ENCODE data around the gene EHBP1. TPM values are rescaled to one million over a fixed set of nuclear protein-coding genes. Genes with fewer than 3 reads are reported as not detected.
A peak's percentile ranks its signal among the peaks of the same experiment; 100 is the strongest.

EHBP1 gene
- total and polyA plus RNA-seq, 4 donors, result 59.2 to 108 (median 83.2) TPM

DNA sequence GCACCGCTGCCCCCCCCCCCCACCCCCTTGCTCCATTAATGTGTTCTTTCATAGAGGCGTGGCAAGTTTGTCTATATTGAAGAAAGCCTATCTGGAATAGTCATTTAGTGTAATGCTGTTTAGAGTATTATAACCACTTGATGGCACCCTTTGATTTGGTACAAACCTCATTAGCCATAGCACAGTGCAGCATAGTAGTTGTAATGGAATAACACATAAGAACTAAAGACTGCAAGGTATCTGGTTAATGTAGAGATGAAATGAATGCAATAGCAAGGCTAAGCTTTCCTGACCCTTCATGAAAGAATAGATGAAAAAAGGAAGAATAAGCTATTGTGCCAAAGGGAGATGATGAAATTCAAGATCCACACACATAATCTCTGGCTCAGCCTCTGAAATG is 81.9 kb downstream of the EHBP1 start:
- Histone ChIP-seq H3K36me3 (ENCODE audit: control insufficient read depth, insufficient read depth, low read length) (no peaks in the 10 kb centered on the region), H3K27ac (ENCODE audit: low read depth, low read length) (no peak overlapping the region), H3K9me3 (ENCODE audit: control insufficient read depth, insufficient read depth, low read length) (peaks cover 4% of the 10 kb centered on the region), H3K4me1 (ENCODE audit: control insufficient read depth, insufficient read depth, low read length) (peaks cover 4% of the 10 kb centered on the region), H3K27me3 (ENCODE audit: control insufficient read depth, insufficient read depth, low read length) (no peaks in the 10 kb centered on the region), H3K4me3 (ENCODE audit: low read depth, low read length) (no peak overlapping the region)
- DNase-seq (ENCODE audit: low read depth in 4 of 6, low spot score in 6 of 6), result peak in 4 of 6 donors; percentile 27 to 88 (median 51)
- WGBS (ENCODE audit: insufficient coverage), result no CpG with 5 or more reads among the region's 2 CpGs

DNA sequence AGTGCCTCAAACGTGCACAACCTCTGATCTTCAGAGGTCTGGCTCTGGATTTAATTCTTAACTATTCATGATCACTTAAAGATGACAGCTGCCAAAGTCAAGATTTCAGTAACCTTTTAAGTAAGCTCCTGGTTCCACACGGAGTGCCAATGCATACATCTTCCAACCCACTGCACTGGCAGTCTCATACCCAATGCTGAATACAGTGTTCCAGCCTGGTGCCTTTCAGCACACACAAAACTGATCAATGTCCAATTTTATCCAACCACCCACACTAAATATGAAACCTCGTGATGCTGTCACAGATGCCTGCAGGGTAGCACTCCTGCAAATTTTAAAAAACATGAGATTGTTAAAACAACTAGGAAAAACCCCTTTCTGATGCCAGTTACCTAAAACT is 84.0 kb downstream of the EHBP1 start:
- no peaks in the 10 kb centered on the region for H3K27me3 ChIP-seq (ENCODE audit: control insufficient read depth, insufficient read depth, low read length)
- no peak overlapping the region for H3K27ac ChIP-seq (ENCODE audit: low read depth, low read length)
- no peaks in the 10 kb centered on the region for H3K4me1 ChIP-seq (ENCODE audit: control insufficient read depth, insufficient read depth, low read length)
- no peak overlapping the region for H3K4me3 ChIP-seq (ENCODE audit: low read depth, low read length)
- no peak for DNase-seq (ENCODE audit: low read depth in 4 of 6, low spot score in 6 of 6)
- H3K36me3 ChIP-seq (ENCODE audit: control insufficient read depth, insufficient read depth, low read length), result no peaks in the 10 kb centered on the region
- WGBS (ENCODE audit: insufficient coverage), result 62% methylated on average over 2 of the region's 3 CpGs
- H3K9me3 ChIP-seq (ENCODE audit: control insufficient read depth, insufficient read depth, low read length), result no peaks in the 10 kb centered on the region

DNA sequence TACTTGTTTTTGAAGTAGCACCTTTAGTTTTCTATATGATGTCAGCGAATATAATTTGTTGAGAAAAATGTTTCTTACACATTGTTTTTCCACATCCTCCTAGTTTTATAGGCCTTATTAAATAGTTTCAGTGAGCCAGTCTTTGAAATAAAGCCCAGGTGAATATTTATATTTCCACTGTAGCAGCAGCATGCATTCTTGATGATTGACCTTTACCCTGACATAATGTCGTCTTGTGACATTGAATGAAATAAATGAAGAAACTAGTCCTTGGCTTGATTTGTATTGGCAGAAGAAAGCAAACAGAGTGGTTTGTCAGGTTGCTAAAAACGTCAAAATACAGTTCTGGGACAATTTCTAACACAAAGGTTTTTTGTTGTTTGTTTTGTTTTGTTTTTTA is 84.4 kb downstream of the EHBP1 start:
- Histone ChIP-seq H3K36me3 (ENCODE audit: control insufficient read depth, insufficient read depth, low read length) (no peaks in the 10 kb centered on the region), H3K4me1 (ENCODE audit: control insufficient read depth, insufficient read depth, low read length) (no peaks in the 10 kb centered on the region), H3K27me3 (ENCODE audit: control insufficient read depth, insufficient read depth, low read length) (no peaks in the 10 kb centered on the region), H3K27ac (ENCODE audit: low read depth, low read length) (no peak overlapping the region), H3K4me3 (ENCODE audit: low read depth, low read length) (no peak overlapping the region), H3K9me3 (ENCODE audit: control insufficient read depth, insufficient read depth, low read length) (no peaks in the 10 kb centered on the region)
- no peak for DNase-seq (ENCODE audit: low read depth in 4 of 6, low spot score in 6 of 6)
- WGBS (ENCODE audit: insufficient coverage), result 67% methylated on average over 1 of the region's 3 CpGs

DNA sequence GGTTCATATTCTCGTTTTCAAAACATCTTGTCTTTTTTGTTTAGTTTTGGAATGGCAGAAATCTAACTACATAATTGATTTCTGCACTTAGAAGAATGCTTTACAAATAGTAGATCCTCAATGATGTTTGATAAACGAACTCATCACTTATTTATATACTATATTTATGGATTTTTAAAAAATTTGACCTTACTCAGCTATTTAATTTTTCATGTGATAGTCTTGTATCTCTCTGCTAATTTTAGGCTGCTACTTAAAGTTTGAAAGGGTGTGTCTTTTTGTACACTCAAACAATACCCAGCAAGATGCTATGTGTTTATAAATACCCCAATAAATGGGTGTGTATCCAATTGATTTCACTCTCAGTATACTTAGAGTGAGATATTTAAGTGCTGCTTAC is 86.9 kb downstream of the EHBP1 start:
- Histone ChIP-seq H3K4me1 (ENCODE audit: control insufficient read depth, insufficient read depth, low read length) (no peaks in the 10 kb centered on the region), H3K4me3 (ENCODE audit: low read depth, low read length) (no peak overlapping the region), H3K9me3 (ENCODE audit: control insufficient read depth, insufficient read depth, low read length) (no peaks in the 10 kb centered on the region), H3K36me3 (ENCODE audit: control insufficient read depth, insufficient read depth, low read length) (no peaks in the 10 kb centered on the region), H3K27ac (ENCODE audit: low read depth, low read length) (no peak overlapping the region), H3K27me3 (ENCODE audit: control insufficient read depth, insufficient read depth, low read length) (no peaks in the 10 kb centered on the region)
- no CpG with 5 or more reads among the region's 2 CpGs for WGBS (ENCODE audit: insufficient coverage)
- no peak for DNase-seq (ENCODE audit: low read depth in 4 of 6, low spot score in 6 of 6)

DNA sequence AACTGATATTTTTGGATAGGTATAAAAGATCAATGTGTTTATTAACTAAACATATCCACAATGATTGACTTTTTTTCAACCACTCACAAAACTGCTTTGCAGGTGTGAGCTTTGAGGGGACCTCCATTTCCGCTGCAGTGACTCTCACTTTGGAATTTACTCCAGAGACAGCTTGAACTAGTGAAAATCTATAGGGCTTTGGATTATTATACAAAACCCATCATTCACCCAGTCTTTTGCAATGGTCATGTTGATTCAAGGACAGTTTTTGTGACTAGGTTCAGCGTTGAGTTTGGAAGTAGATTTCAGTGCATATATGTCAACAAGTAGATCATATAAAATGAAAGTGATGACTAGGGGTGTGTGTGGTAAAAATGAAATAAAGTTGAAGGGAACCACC is 87.7 kb downstream of the EHBP1 start:
- Histone ChIP-seq H3K4me1 (ENCODE audit: control insufficient read depth, insufficient read depth, low read length) (no peaks in the 10 kb centered on the region), H3K36me3 (ENCODE audit: control insufficient read depth, insufficient read depth, low read length) (no peaks in the 10 kb centered on the region), H3K27ac (ENCODE audit: low read depth, low read length) (no peak overlapping the region), H3K4me3 (ENCODE audit: low read depth, low read length) (no peak overlapping the region), H3K9me3 (ENCODE audit: control insufficient read depth, insufficient read depth, low read length) (no peaks in the 10 kb centered on the region), H3K27me3 (ENCODE audit: control insufficient read depth, insufficient read depth, low read length) (no peaks in the 10 kb centered on the region)
- DNase-seq (ENCODE audit: low read depth in 4 of 6, low spot score in 6 of 6), result no peak
- 88% methylated on average over 1 of the region's 2 CpGs for WGBS (ENCODE audit: insufficient coverage)

DNA sequence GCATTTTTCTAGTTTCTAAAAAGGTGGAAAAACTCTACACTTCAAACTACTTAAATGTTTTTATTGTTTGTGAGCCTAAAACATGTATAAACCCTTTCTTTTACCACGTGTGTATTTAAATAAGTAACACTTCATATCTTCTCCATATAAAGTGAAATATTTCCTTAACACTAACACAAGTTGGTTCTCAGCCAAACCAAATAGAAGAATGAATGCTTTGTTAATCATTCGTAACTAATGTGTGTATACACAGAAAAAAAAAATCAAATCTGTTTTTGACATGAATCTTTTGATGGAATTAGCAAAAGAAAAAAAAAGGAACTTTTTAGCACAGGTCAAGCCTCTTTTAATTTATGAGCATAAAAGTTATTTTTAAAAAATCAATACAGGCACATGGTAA is 89.3 kb downstream of the EHBP1 start:
- Histone ChIP-seq H3K9me3 (ENCODE audit: control insufficient read depth, insufficient read depth, low read length) (no peaks in the 10 kb centered on the region), H3K27ac (ENCODE audit: low read depth, low read length) (no peak overlapping the region), H3K4me1 (ENCODE audit: control insufficient read depth, insufficient read depth, low read length) (no peaks in the 10 kb centered on the region), H3K4me3 (ENCODE audit: low read depth, low read length) (no peak overlapping the region), H3K36me3 (ENCODE audit: control insufficient read depth, insufficient read depth, low read length) (no peaks in the 10 kb centered on the region), H3K27me3 (ENCODE audit: control insufficient read depth, insufficient read depth, low read length) (no peaks in the 10 kb centered on the region)
- WGBS (ENCODE audit: insufficient coverage), result no CpG with 5 or more reads among the region's 2 CpGs
- DNase-seq (ENCODE audit: low read depth in 4 of 6, low spot score in 6 of 6), result no peak

DNA sequence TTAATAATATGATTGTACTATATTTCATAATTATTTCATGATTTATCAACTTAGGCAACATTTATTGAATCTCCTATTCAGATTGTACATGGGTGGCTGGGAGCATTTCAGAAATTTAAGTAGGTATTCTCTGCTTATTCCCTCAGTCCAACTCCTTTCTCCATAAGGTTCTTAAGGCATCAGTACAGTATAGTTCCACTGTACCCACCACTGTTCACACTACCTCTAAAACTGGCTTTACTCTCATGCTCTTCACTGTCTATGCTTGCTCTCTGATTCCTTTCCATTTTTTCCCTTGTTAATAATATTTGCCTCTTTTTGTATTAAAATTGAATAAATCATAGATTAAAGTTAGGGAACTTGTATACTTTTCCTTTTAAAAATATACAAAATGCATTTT is 89.8 kb downstream of the EHBP1 start:
- Histone ChIP-seq H3K4me1 (ENCODE audit: control insufficient read depth, insufficient read depth, low read length) (no peaks in the 10 kb centered on the region), H3K27ac (ENCODE audit: low read depth, low read length) (no peak overlapping the region), H3K27me3 (ENCODE audit: control insufficient read depth, insufficient read depth, low read length) (no peaks in the 10 kb centered on the region), H3K4me3 (ENCODE audit: low read depth, low read length) (no peak overlapping the region), H3K36me3 (ENCODE audit: control insufficient read depth, insufficient read depth, low read length) (no peaks in the 10 kb centered on the region), H3K9me3 (ENCODE audit: control insufficient read depth, insufficient read depth, low read length) (no peaks in the 10 kb centered on the region)
- no peak for DNase-seq (ENCODE audit: low read depth in 4 of 6, low spot score in 6 of 6)

DNA sequence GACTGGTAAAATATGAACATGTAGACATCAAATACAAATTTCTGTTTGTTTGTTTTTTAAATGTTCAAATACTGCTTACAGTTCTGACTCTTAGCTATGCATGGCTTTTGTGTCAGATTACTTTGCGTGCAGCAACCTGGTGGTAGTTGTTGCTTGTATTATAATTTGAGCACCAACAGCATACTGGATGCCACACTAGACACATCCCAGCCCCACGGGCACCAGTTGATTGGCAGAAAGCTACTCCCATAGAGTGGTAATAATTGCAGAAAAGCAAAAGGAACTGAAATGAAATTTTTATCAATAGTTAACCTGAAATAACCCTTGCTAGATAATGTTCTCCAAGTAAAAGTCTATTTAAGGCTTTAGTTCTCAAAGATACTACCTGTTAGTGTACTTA is 91.6 kb downstream of the EHBP1 start:
- no peak overlapping the region for H3K27ac ChIP-seq (ENCODE audit: low read depth, low read length)
- no peaks in the 10 kb centered on the region for H3K36me3 ChIP-seq (ENCODE audit: control insufficient read depth, insufficient read depth, low read length)
- H3K4me1 ChIP-seq (ENCODE audit: control insufficient read depth, insufficient read depth, low read length), result no peaks in the 10 kb centered on the region
- WGBS (ENCODE audit: insufficient coverage), result no CpG with 5 or more reads among the region's 2 CpGs
- no peaks in the 10 kb centered on the region for H3K27me3 ChIP-seq (ENCODE audit: control insufficient read depth, insufficient read depth, low read length)
- no peak overlapping the region for H3K4me3 ChIP-seq (ENCODE audit: low read depth, low read length)
- no peaks in the 10 kb centered on the region for H3K9me3 ChIP-seq (ENCODE audit: control insufficient read depth, insufficient read depth, low read length)
- no peak for DNase-seq (ENCODE audit: low read depth in 4 of 6, low spot score in 6 of 6)

DNA sequence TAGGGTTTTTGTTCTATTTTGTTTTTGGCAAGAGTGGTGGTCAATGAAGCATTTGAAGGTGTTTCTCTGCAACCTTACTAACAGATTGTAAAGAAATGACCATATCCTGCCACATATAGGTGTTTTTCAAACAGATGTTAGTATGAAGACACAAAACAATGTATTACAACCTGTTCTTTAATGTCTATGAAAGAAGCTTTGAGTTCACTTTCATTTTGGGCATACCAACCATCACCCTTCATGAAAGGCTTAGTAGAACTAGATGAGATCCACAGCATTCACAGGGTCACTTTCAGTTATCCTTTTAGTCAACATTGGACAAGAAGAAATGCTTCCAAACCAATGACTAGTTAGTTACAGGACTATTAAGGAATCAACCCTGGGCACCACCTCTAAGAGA is 95.1 kb downstream of the EHBP1 start:
- DNase-seq (ENCODE audit: low read depth in 4 of 6, low spot score in 6 of 6), result no peak
- H3K4me3 ChIP-seq (ENCODE audit: low read depth, low read length), result no peak overlapping the region
- H3K9me3 ChIP-seq (ENCODE audit: control insufficient read depth, insufficient read depth, low read length), result no peaks in the 10 kb centered on the region
- H3K4me1 ChIP-seq (ENCODE audit: control insufficient read depth, insufficient read depth, low read length), result no peaks in the 10 kb centered on the region
- no peaks in the 10 kb centered on the region for H3K36me3 ChIP-seq (ENCODE audit: control insufficient read depth, insufficient read depth, low read length)
- no peaks in the 10 kb centered on the region for H3K27me3 ChIP-seq (ENCODE audit: control insufficient read depth, insufficient read depth, low read length)
- no peak overlapping the region for H3K27ac ChIP-seq (ENCODE audit: low read depth, low read length)

DNA sequence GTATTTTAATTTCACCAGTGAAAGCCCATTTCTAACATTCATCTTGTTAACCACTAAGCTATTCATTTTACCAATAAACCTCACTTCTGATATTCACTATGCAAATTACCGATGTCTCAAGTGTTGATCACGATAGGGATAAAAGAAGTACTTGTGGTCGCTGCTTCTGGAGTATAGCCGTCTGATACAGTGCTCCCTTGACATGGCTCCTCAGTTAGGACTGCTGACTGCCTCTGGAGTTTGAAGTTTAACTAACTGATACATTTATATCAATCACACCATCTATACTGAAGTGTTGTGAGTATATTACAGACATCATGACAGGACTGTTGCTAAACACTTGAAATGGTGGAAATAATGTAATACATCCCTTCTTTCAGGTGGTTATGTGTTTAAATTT is 95.6 kb downstream of the EHBP1 start:
- Histone ChIP-seq H3K4me1 (ENCODE audit: control insufficient read depth, insufficient read depth, low read length) (no peaks in the 10 kb centered on the region), H3K9me3 (ENCODE audit: control insufficient read depth, insufficient read depth, low read length) (no peaks in the 10 kb centered on the region), H3K27ac (ENCODE audit: low read depth, low read length) (no peak overlapping the region), H3K27me3 (ENCODE audit: control insufficient read depth, insufficient read depth, low read length) (no peaks in the 10 kb centered on the region), H3K4me3 (ENCODE audit: low read depth, low read length) (no peak overlapping the region), H3K36me3 (ENCODE audit: control insufficient read depth, insufficient read depth, low read length) (no peaks in the 10 kb centered on the region)
- WGBS (ENCODE audit: insufficient coverage), result no CpG with 5 or more reads among the region's 4 CpGs
- DNase-seq (ENCODE audit: low read depth in 4 of 6, low spot score in 6 of 6), result no peak
